NCI-H524 (cell line): ENCODE data around the gene SSBP3.
A peak's percentile ranks its signal among the peaks of the same experiment; 100 is the strongest.
"Not testable (repeated sequence)": the region's sequence is repeated elsewhere in the genome, so short reads cannot be mapped to it uniquely, and the experiment has no call there.

Experiments
- DNase-seq, 2 experiments: peaks; one replicate each; lab custom pipeline; 2025; lab: John Stamatoyannopoulos, UW

SSBP3 gene

GRCh38 chr1:54244655-54245054 is 161.5 kb downstream of the SSBP3 start:
- DNase-seq: no peak

- no peak for DNase-seq
Measured at GRCh38 chr1:54243022-54243421, 163.2 kb downstream of the SSBP3 start.

- DNase-seq: no peak
Measured at GRCh38 chr1:54241364-54241763, 164.8 kb downstream of the SSBP3 start.

- DNase-seq: no peak
Measured at GRCh38 chr1:54240741-54241335, 165.4 kb downstream of the SSBP3 start.

GRCh38 chr1:54239631-54240031 is 166.6 kb downstream of the SSBP3 start:
- DNase-seq: no peak

GRCh38 chr1:54239035-54239383 is 167.2 kb downstream of the SSBP3 start:
- DNase-seq: no peak

- DNase-seq: no peak
Measured at GRCh38 chr1:54238353-54239034, 167.7 kb downstream of the SSBP3 start.

GRCh38 chr1:54237586-54237985 is 168.6 kb downstream of the SSBP3 start:
- DNase-seq: no peak

- DNase-seq: no peak
Measured at GRCh38 chr1:54234284-54234683, 171.9 kb downstream of the SSBP3 start.

GRCh38 chr1:54233196-54233595 is 173.0 kb downstream of the SSBP3 start:
- not testable (repeated sequence) for DNase-seq

GRCh38 chr1:54230507-54231339 is 175.5 kb downstream of the SSBP3 start:
- no peak for DNase-seq

GRCh38 chr1:54229281-54229891 is 176.8 kb downstream of the SSBP3 start:
- no peak for DNase-seq

- DNase-seq: no peak
Measured at GRCh38 chr1:54228638-54229079, 177.5 kb downstream of the SSBP3 start.

GRCh38 chr1:54227891-54228310 is 178.3 kb downstream of the SSBP3 start:
- no peak for DNase-seq

- DNase-seq: peak in 1 of 2 experiments; percentile 47
Measured at GRCh38 chr1:54227091-54227602, 179.0 kb downstream of the SSBP3 start.

- no peak for DNase-seq
Measured at GRCh38 chr1:54225986-54226559, 180.1 kb downstream of the SSBP3 start.

- no peak for DNase-seq
Measured at GRCh38 chr1:54225378-54225777, 180.8 kb downstream of the SSBP3 start.

GRCh38 chr1:54224233-54224632 is 182.0 kb downstream of the SSBP3 start:
- DNase-seq: peak in 1 of 2 experiments; percentile 59

- DNase-seq: no peak
Measured at GRCh38 chr1:54223441-54224202, 182.6 kb downstream of the SSBP3 start.

- no peak for DNase-seq
Measured at GRCh38 chr1:54222711-54223110, 183.5 kb downstream of the SSBP3 start.

- no peak for DNase-seq
Measured at GRCh38 chr1:54221867-54222484, 184.2 kb downstream of the SSBP3 start.
